Body of pancreas (tissue), 4 donors: ENCODE measurements around the gene CADM2. TPM values are rescaled to one million over a fixed set of nuclear protein-coding genes. Genes with fewer than 3 reads are reported as not detected.

Experiments
- ATAC-seq: fragments of 150-250 bp; one replicate; pipeline ENCODE4 v1.9.1; 2016
- DNase-seq, 4 donors: peaks; one replicate each; pipeline ENCODE4 v3.0.0-alpha.2; 2019
- H3K27ac ChIP-seq, 4 donors: fragments of 200-600 bp; sonication (generic); 1 replicate in 3 of 4; 2 replicates in 1 of 4; pipeline versions ENCODE4 v1.5.1 to v1.6.1; 2016 to 2019; ENCODE audit warnings: mild to moderate bottlenecking in 1 of 4, mixed read lengths in 1 of 4, moderate library complexity in 1 of 4
- H3K27me3 ChIP-seq, 2 donors: fragments of 200-600 bp; sonication (generic); one replicate each; pipeline ENCODE4 v1.6.0; 2016; ENCODE audit warnings: mild to moderate bottlenecking in 1 of 2
- H3K36me3 ChIP-seq, 2 donors: fragments of 200-600 bp; sonication (generic); replicated peaks in 1 of 2; 2 replicates each; pipeline ENCODE4 v1.5.1; 2016; ENCODE audit warnings: low read depth in 2 of 2; ENCODE audit not compliant: insufficient read depth in 1 of 2
- H3K4me1 ChIP-seq: fragments of 200-600 bp; sonication (generic); one replicate; pipeline ENCODE4 v1.6.0; 2016
- H3K4me3 ChIP-seq, 2 donors: fragments of 200-600 bp; sonication (generic); 1 replicate in 1 of 2; 2 replicates in 1 of 2; pipeline ENCODE4 v1.5.1; 2016 to 2019
- H3K9me3 ChIP-seq, 3 donors: fragments of 200-600 bp; sonication (generic); 1 replicate in 2 of 3; 2 replicates in 1 of 3; pipeline ENCODE4 v1.5.1; 2016
- POLR2A ChIP-seq, 3 donors: fragments of 450-650 bp; IDR thresholded peaks; one replicate each; pipeline ENCODE4 v1.6.1; 2016; ENCODE audit warnings: antibody characterized with exemption in 3 of 3, mild to moderate bottlenecking in 2 of 3
- WGBS, 2 donors: methylation state at CpG; one replicate each; pipeline ENCODE4 v1.1.5; 2017; 5-methylcytosine and 5-hydroxymethylcytosine counted together
- intact Hi-C: fragments of 100-400 bp; cut with DNase I; formaldehyde crosslinking; loops from one replicate; pipeline ENCODE4 v1.15.1; 2023
- total RNA-seq, 2 donors: library from RNA; depleted of rRNA; stranded (reverse); fragments of >200 nt; gene quantifications; one replicate each; pipeline ENCODE4 v1.1.0, GENCODE V29; 2016
- TF ChIP-seq, protein P1 (sequence below), 7 experiments: fragments of 450-650 bp in 4 of 7; fragments of 200-600 bp in 3 of 7; sonication (generic) in 3 of 7; IDR thresholded peaks; one replicate each; pipeline ENCODE4 v1.5.1; 2016 to 2019; ENCODE audit warnings: antibody characterized with exemption in 7 of 7

Gene CADM2
- total RNA-seq, 2 donors from 2014 or later = 0.26 to 1.3 TPM

DNA sequence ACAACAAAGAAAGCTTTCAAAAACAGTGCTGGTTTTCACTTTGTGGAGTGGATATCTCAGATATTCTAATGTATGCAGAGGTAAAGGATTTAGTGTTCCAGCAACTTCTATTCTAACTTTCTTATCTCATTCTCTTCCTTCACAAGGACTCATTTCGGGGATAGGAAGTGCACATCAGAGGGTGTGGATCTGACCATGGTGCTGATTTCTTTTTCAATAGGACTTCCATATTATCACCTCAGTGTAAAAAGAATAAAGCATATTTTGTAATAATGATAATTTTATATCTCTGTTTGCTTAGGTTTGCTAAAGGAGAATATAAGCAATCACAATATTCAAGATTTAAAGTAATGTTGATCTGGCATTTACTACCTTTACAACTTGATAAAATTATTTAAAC lies 12.5 kb upstream of the CADM2 start:
- DNase-seq (no peak), ATAC-seq (no peak)
- no peaks in the 10 kb centered on the region for H3K36me3 ChIP-seq
- intact Hi-C loops = no loop called here
- no peak overlapping the region for H3K27ac ChIP-seq
- no peak overlapping the region for H3K4me3 ChIP-seq
- no peaks in the 10 kb centered on the region for H3K9me3 ChIP-seq
- TF ChIP-seq, protein P1, sequence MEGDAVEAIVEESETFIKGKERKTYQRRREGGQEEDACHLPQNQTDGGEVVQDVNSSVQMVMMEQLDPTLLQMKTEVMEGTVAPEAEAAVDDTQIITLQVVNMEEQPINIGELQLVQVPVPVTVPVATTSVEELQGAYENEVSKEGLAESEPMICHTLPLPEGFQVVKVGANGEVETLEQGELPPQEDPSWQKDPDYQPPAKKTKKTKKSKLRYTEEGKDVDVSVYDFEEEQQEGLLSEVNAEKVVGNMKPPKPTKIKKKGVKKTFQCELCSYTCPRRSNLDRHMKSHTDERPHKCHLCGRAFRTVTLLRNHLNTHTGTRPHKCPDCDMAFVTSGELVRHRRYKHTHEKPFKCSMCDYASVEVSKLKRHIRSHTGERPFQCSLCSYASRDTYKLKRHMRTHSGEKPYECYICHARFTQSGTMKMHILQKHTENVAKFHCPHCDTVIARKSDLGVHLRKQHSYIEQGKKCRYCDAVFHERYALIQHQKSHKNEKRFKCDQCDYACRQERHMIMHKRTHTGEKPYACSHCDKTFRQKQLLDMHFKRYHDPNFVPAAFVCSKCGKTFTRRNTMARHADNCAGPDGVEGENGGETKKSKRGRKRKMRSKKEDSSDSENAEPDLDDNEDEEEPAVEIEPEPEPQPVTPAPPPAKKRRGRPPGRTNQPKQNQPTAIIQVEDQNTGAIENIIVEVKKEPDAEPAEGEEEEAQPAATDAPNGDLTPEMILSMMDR (IDR thresholded peaks at IDR 0.05) = no peak
- no peak for TF ChIP-seq POLR2A (IDR thresholded peaks at IDR 0.05)
- 0 to 7% methylated on average over 1 of the region's 1 CpG for WGBS, 2 donors
- no peaks in the 10 kb centered on the region for H3K4me1 ChIP-seq
- peaks cover 0 to 6% of the 10 kb centered on the region in 2 donors for H3K27me3 ChIP-seq

DNA sequence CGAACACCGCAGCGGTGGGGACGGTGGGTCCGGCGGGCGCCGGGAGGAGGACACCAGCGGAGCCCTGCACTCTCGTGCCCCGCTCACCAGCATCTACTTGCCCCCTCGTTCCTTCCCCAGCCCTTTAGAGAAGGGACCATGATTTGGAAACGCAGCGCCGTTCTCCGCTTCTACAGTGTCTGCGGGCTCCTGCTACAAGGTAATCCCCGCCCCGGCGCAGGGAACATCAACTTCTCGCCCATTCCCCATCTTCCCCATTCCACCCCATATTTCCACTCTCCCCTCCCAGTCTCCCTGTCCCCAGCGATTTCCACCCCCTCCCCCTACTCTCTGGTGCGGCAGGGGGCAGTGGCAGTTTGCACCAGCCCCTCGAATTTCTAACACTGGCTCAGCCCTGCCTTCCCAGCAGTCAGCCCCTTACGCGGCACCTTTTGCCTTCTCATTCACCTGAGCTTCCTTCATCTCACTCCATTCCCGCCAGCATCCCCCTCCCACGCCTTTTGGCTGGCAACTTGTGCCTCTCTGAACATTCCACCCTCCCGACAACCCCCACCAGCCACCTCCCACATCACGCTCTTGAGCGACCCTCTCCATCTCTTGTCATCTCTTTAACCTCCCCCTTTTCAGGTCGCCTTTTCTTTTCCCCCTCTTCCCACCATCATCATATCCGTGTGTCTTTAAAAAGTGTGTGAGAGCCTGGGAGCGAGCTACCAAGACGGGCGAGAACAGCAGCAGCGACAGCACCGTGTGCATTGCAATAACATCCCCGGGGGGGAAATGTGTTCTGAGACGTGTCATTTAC lies 882 bp downstream of the CADM2 start:
- Histone ChIP-seq H3K9me3 (no peaks in the 10 kb centered on the region), H3K4me3 (peak overlapping the region; percentile 13 to 18), H3K27ac (no peak overlapping the region), H3K27me3 (peaks cover 0 to 20% of the 10 kb centered on the region in 2 donors), H3K36me3 (no peaks in the 10 kb centered on the region), H3K4me1 (peaks cover 17% of the 10 kb centered on the region)
- TF ChIP-seq, protein P1 (IDR thresholded peaks at IDR 0.05) = no peak
- TF ChIP-seq POLR2A (IDR thresholded peaks at IDR 0.05) = no peak
- intact Hi-C loops = no loop called here
- 2 to 3% methylated on average over 36 to 40 of the region's 40 CpGs for WGBS, 2 donors
- ATAC-seq (no peak), DNase-seq (peak in 1 of 4 donors; percentile 11)

DNA sequence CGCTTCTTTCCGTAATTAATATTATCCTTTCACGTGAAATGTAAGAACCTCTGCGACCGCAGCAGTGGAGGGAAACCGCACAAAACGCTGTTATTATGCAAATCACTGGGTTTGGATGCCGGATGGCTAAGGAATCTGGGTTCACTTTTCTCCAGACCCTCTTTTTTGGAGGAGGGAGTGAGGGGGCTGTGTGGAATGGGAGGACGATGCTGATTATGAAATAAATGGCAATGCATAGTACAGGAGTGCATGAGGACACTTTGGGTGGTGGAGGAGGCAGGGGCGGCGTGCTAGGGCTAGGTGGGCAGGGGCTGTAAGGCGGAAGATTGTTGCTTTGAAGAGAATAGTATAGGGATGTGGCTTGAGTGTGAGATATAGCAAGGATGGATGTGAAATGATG lies 1.8 kb downstream of the CADM2 start:
- H3K27ac ChIP-seq = no peak overlapping the region
- DNase-seq (no peak), ATAC-seq (no peak)
- TF ChIP-seq POLR2A (IDR thresholded peaks at IDR 0.05) = no peak
- TF ChIP-seq, protein P1 (IDR thresholded peaks at IDR 0.05) = no peak
- no peaks in the 10 kb centered on the region for H3K9me3 ChIP-seq
- intact Hi-C loops = no loop called here
- peaks cover 0 to 20% of the 10 kb centered on the region in 2 donors for H3K27me3 ChIP-seq
- H3K4me3 ChIP-seq = no peak overlapping the region
- peaks cover 17% of the 10 kb centered on the region for H3K4me1 ChIP-seq
- WGBS, 2 donors = 3 to 11% methylated on average over 12 of the region's 12 CpGs
- H3K36me3 ChIP-seq = no peaks in the 10 kb centered on the region

DNA sequence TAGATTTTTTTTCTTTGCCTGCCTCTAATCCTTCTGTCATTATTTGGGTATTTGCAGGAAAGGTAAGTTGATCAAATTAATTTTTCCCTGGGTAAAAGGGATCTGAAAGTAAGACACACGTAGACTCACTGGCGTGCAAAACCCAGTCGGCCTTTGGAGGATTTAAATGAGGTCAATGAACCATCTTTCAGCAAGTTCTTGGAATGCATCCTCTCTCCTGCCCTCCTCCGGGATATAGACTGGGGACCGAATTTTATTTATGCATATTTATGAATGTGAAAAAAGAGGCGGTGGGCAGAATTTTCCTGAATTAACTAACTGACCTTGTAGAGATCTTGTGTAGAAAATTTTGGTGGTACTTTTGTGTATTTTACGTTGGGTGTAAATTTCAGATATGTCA lies 2.2 kb downstream of the CADM2 start:
- intact Hi-C loops = no loop called here
- no peak for TF ChIP-seq POLR2A (IDR thresholded peaks at IDR 0.05)
- TF ChIP-seq, protein P1 (IDR thresholded peaks at IDR 0.05) = no peak
- Histone ChIP-seq H3K4me1 (peaks cover 17% of the 10 kb centered on the region), H3K4me3 (no peak overlapping the region), H3K9me3 (no peaks in the 10 kb centered on the region), H3K27ac (no peak overlapping the region), H3K27me3 (peaks cover 0 to 20% of the 10 kb centered on the region in 2 donors), H3K36me3 (no peaks in the 10 kb centered on the region)
- no peak for ATAC-seq
- 10 to 23% methylated on average over 7 of the region's 7 CpGs for WGBS, 2 donors
- DNase-seq = no peak
